ENCODE results near the gene MRPS14.

Gene MRPS14

GRCh38 chr1:175000697-175001187, 22.5 kb downstream of the MRPS14 start:
- no peak for DNase-seq (ENCODE audit: extremely low read depth, low read depth)

GRCh38 chr1:174999936-175000696, 23.1 kb downstream of the MRPS14 start, which contains the start of gene CACYBP:
TSS of gene CACYBP (plus strand) at chr1:174999947. CDS start at chr1:175000181, 234 bp downstream.
- TF ChIP-seq CTCF (IDR thresholded peaks at IDR 0.05; ENCODE audit: low read depth, low read length): no peak
- DNase-seq (ENCODE audit: extremely low read depth, low read depth): no peak

More at GRCh38 chr1:175000697-175001187, 22.5 kb downstream of the MRPS14 start:
- no peak for TF ChIP-seq CTCF (IDR thresholded peaks at IDR 0.05; ENCODE audit: low read depth, low read length)

- TF ChIP-seq CTCF (IDR thresholded peaks at IDR 0.05; ENCODE audit: low read depth, low read length): no peak
- peak; percentile 98 for DNase-seq (ENCODE audit: extremely low read depth, low read depth)
Measured at GRCh38 chr1:174999216-174999935, 23.8 kb downstream of the MRPS14 start.

GRCh38 chr1:174998569-174999215, 24.5 kb downstream of the MRPS14 start:
- peak; percentile 74 for TF ChIP-seq CTCF (IDR thresholded peaks at IDR 0.05; ENCODE audit: low read depth, low read length)
- no peak for DNase-seq (ENCODE audit: extremely low read depth, low read depth)

- no peak for TF ChIP-seq CTCF (IDR thresholded peaks at IDR 0.05; ENCODE audit: low read depth, low read length)
- DNase-seq (ENCODE audit: extremely low read depth, low read depth): no peak
Measured at GRCh38 chr1:174997041-174997440, 26.2 kb downstream of the MRPS14 start.

- no peak for DNase-seq (ENCODE audit: extremely low read depth, low read depth)
- TF ChIP-seq CTCF (IDR thresholded peaks at IDR 0.05; ENCODE audit: low read depth, low read length): no peak
Measured at GRCh38 chr1:174996476-174996875, 26.7 kb downstream of the MRPS14 start.

Data from AG09319 (cell line).